GM19455 (cell line): Measurements from ENCODE around the gene CTSL.
"Not testable (repeated sequence)": the region's sequence is repeated elsewhere in the genome, so short reads cannot be mapped to it uniquely, and the experiment has no call there.

Experiments
- ATAC-seq: cut with Tn5 transposase; IDR thresholded peaks from one replicate; pipeline ENCODE4 v1.9.1; 2021; ENCODE audit not compliant: unreplicated experiment

Gene CTSL

GRCh38 chr9:87718852-87719612 lies 6.9 kb upstream of the CTSL start:
- ATAC-seq = no peak

DNA sequence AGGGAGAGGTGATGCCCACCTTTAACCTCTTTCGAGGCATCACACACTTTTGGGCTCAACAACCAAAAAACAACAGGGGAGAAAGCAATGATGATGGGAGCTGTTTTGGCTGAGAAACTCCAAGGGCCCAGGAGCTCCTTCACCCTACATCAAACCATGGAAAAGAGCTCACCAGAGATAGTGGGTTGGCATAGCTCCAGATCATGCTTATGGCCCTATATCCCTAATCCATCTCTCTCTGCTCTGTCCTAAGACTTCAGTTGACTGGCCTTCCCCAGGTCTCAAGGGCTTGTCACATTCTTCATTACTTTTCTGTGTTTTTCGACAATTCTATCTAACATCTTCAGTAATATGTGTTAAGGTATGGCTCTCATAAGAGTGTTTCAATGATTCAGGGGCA lies 5.7 kb upstream of the CTSL start:
- no peak for ATAC-seq

GRCh38 chr9:87722393-87723088 lies 3.4 kb upstream of the CTSL start:
- no peak for ATAC-seq

DNA sequence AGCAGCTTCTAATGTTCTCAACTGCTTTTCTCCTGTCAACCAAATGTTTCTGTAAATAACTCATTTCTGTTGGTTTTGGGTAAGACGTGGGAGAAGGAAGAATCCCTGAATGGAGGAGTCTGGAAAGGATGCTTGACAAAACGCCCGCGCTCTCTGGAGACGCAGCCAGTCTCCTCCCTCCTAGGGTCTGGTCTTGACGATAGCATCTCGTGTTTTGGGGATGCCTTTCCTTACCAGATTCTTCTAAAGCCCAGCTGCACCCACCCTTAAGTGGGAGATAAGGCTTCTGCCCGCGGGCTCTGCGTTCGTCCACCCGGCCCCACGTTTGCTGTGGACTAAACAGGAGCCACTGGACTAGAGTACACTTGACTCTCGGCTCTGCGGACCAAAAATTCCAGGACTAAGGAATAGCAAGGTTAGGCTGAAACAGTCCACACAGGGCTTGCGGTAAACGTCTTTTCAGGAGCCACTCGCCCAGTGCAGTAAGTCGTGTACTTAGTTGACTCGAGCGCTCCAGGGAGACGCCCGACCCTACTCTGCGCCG lies 491 bp upstream of the CTSL start:
- ATAC-seq = no peak

- ATAC-seq = no peak
Observed at GRCh38 chr9:87729246-87729645, 3.3 kb downstream of the CTSL start.

DNA sequence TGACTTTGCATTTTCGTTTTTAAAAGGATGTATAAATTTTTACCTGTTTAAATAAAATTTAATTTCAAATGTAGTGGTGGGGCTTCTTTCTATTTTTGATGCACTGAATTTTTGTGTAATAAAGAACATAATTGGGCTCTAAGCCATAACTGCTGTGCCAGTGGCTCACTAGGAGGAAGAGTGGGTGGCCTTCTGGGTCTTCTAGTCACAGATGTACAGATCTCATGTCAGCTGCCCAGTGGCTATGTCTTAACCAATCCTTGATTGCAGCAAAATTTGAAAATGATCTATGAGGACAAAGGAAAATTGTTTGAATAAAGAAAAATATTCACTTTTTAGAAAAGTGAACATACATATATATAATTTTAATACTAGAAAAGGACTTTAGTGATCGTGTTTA lies 5.4 kb downstream of the CTSL start:
- ATAC-seq = no peak

DNA sequence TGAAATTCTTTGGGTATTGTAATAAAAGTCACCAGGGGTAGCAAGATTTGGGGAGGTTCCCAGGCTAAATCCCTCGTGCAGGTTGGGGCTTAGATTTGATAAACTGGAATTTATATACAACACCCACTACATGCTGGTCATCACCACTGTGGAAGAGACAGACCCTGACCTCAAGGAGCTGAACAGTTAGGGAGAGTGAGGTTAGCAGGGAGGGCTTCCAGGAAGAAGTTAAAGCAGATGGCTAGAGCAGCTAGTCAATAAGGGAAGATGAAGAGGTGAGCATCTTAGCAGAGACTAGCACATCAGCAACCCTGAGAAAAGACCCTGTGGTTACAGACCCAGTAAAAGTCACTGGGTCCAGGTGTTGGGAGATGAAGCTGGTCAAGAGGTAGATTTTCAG lies 6.4 kb downstream of the CTSL start:
- ATAC-seq = no peak

- ATAC-seq = no peak
Observed at GRCh38 chr9:87732756-87733155, 6.8 kb downstream of the CTSL start.

DNA sequence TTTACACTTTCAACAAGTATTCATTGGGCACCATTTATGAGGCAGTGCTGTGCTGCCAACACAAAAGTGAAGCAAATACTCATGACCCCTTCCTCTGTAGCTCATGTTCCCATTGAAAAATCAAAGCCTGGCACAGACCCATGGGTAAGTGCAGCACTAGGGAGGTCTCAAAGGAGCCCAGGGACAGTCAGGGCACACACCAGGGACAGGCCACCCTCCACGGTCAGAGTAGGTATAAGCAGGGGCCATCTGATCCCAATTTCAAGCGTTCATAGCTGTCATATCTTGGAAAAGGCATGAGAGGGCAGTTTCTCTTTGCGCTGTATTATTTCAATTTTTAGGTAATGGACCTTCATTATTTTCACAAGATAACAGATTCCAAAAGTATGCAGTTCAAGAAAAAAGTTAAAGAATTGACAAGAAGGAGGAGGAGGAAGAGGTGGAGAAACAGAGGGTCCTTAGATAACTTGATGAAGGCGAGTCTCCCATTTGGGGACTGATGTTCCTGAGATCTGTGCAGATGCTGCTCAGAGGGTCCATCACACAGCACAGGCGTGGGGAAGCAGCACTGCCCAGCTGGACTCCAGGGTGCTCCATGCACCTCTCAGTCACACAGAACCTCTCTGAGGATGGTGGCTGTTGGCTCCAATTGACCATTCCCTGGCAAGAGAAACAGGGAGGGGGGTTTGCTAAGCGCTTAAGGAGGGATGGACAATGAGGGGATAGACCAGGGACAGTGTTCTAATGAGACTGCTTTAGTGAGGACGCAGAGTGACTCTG lies 7.5 kb downstream of the CTSL start:
- ATAC-seq = no peak

- ATAC-seq = no peak
Observed at GRCh38 chr9:87734106-87734505, 8.2 kb downstream of the CTSL start.

DNA sequence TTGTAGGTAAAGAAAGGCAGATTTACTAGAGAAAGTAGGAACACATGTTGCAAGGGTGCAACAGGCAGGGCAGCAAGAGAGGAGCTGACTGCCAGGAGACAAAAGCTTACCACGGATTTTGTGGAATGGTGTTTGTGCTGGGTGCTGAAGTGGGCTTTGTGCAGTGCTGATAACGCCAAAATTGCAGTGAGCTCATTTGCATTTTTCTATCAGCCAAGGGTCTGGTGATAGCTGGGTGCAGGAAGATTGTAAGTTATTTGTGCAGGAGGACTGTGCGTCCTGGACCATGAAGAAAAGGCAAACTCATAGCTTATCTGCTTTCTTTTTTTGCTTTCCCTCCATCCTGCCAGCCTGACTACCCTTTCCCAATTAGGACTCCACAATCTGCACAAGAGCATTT lies 13.6 kb downstream of the CTSL start:
- ATAC-seq = no peak

- no peak for ATAC-seq
Observed at GRCh38 chr9:87740209-87740608, 14.3 kb downstream of the CTSL start.

GRCh38 chr9:87741326-87741725 lies 15.4 kb downstream of the CTSL start:
- no peak for ATAC-seq

GRCh38 chr9:87741891-87742290 lies 16.0 kb downstream of the CTSL start:
- ATAC-seq = no peak

- no peak for ATAC-seq
Observed at GRCh38 chr9:87742813-87743428, 17.0 kb downstream of the CTSL start.

DNA sequence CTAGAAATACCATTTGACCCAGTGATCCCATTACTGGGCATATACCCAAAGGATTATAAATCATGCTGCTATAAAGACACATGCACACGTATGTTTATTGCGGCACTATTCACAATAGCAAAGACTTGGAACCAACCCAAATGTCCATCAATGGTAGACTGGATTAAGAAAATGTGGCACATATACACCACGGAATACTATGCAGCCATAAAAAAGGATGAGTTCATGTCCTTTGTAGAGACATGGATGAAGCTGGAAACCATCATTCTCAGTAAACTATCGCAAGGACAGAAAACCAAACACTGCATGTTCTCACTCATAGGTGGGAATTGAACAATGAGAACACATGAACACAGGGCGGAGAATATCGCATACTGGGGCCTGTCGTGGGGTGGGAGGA lies 18.3 kb downstream of the CTSL start:
- not testable (repeated sequence) for ATAC-seq

DNA sequence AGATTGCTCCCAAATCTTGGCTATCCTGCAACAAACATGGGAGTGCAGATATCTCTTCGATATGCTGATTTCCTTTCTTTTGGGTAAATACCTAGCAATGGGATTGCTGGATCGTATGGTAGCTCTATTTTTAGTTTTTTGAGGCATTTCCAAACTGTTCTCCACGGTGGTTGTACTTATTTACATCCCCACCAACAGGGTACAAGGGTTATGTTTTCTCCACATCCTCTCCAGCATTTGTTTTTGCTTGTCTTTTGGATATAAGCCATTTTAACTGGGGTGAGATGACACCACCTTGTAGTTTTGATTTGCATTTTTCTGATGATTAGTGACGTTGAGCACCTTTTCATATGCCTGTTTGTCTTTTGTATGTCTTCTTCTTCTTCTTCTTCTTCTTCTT lies 20.3 kb downstream of the CTSL start:
- ATAC-seq = no peak

DNA sequence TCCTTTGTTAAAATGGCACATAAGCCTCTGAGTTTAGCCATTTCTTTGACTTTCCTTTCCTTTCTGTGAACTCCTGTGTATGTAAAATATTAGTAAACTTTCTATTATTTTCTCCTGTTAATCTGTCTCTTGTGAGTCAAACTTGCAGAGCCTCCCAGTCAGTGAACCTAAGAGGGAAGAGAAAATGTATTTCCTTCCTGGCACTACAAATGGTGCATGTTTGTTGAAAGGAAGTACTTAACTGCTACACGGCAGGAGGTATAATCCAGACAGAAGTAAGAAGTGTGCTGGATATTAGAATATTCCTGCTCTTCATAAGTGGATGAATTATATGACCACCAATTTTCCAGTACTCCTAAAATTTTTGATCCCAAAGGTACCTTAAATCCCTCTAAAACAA lies 23.0 kb downstream of the CTSL start:
- ATAC-seq = no peak

GRCh38 chr9:87749335-87750035 lies 23.6 kb downstream of the CTSL start:
- ATAC-seq = no peak

DNA sequence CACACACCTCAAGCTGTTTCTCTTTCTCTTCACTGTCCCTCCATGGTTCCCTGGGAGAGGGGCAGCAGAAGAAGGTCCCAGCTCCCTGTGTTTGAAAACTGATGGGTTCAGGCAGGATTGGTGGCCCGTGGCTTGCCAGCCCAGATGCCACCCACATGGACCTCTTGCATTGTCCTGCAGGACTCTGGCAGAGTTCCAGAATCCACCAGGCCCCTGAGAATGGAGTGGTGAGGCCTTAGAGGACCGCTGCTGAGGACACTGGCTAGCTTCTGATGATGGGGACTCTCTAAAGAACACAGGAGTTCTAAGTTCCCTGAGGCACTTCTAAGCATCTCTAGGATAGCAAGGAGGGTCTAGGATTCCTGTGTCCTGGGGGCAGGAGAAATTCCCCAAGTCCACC lies 24.8 kb downstream of the CTSL start:
- no peak for ATAC-seq

- no peak for ATAC-seq
Observed at GRCh38 chr9:87751423-87751822, 25.5 kb downstream of the CTSL start.
